Measurements from ENCODE around the gene LRCH4. TPM values are rescaled to one million over a fixed set of nuclear protein-coding genes. Genes with fewer than 3 reads are reported as not detected.

LRCH4 gene
- total and polyA plus RNA-seq, 2 of the 13 experiments (the other 11 are each of a cell fraction or from before 2014, with no cell fraction given): 7.0 to 9.3 TPM

DNA sequence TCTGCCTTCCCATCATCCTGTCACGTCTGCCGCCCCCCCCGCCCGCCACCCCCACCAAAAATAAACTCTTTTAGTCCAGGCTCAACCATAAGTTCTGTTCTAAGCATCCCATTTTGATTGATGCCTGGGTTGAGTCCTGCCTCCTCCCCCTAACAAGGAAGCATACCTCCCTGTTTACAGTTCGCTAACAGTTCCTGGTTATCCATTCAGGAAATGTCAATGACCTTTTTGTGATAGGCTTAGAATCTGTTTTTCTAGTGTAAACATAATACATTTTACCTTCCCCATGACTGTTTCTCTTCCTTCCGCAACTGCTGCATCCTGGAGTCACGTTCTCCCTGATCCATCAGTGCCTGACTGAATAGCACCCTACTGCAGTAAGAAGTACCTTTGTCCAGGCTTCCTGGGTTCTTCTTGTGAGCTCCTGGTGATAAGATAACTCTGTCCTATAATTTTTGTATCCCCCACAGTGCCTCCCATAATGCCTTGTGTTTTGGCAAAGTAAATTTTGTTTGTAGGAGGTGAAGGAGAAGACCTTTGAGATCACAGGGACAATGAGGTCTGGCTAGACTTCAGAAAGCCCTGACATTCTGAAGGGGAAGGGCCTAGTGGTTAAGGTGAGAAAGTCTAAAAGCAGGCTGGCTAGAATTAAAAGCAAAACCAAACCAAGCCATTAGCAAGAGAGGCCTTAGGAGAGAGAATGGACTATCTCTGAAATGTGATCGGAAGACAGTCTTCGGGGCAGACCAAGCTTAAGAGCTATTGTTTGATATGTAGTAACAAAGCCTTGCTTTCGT lies 39.6 kb downstream of the LRCH4 start (continued):
- TF ChIP-seq, protein P1, sequence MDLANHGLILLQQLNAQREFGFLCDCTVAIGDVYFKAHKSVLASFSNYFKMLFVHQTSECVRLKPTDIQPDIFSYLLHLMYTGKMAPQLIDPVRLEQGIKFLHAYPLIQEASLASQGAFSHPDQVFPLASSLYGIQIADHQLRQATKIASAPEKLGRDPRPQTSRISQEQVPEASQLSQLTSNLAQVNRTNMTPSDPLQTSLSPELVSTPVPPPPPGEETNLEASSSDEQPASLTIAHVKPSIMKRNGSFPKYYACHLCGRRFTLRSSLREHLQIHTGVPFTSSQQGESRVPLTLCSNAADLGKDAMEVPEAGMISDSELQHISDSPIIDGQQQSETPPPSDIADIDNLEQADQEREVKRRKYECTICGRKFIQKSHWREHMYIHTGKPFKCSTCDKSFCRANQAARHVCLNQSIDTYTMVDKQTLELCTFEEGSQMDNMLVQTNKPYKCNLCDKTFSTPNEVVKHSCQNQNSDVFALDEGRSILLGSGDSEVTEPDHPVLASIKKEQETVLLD (CRISPR knock-in tag; IDR thresholded peaks at IDR 0.05; ENCODE audit: low read depth): no peak
- TF ChIP-seq PRPF4 (IDR thresholded peaks at IDR 0.05; ENCODE audit: low read depth, low read length, poor library complexity, severe bottlenecking) (no peak), NR2C2 (CRISPR knock-in tag; IDR thresholded peaks at IDR 0.05; ENCODE audit: borderline replicate concordance) (no peak), ZNF674 (CRISPR knock-in tag; IDR thresholded peaks at IDR 0.05; ENCODE audit: low read depth) (no peak), CREM (IDR thresholded peaks at IDR 0.05) (peak; percentile 78), CREM (CRISPR knock-in tag; IDR thresholded peaks at IDR 0.05) (no peak), ZBTB43 (CRISPR knock-in tag; conservative IDR thresholded peaks at IDR 0.05) (peak; percentile 29; the same call in 1 of the 2 replicates), ZNF766 (CRISPR knock-in tag; IDR thresholded peaks at IDR 0.05; ENCODE audit: borderline replicate concordance) (no peak), MYC (CRISPR knock-in tag; IDR thresholded peaks at IDR 0.05; ENCODE audit: borderline replicate concordance) (no peak), CBFB (CRISPR knock-in tag; IDR thresholded peaks at IDR 0.05) (no peak), ZNF572 (CRISPR knock-in tag; IDR thresholded peaks at IDR 0.05) (no peak), ZNF709 (CRISPR knock-in tag; IDR thresholded peaks at IDR 0.05) (no peak)
- TF ChIP-seq, protein P2, sequence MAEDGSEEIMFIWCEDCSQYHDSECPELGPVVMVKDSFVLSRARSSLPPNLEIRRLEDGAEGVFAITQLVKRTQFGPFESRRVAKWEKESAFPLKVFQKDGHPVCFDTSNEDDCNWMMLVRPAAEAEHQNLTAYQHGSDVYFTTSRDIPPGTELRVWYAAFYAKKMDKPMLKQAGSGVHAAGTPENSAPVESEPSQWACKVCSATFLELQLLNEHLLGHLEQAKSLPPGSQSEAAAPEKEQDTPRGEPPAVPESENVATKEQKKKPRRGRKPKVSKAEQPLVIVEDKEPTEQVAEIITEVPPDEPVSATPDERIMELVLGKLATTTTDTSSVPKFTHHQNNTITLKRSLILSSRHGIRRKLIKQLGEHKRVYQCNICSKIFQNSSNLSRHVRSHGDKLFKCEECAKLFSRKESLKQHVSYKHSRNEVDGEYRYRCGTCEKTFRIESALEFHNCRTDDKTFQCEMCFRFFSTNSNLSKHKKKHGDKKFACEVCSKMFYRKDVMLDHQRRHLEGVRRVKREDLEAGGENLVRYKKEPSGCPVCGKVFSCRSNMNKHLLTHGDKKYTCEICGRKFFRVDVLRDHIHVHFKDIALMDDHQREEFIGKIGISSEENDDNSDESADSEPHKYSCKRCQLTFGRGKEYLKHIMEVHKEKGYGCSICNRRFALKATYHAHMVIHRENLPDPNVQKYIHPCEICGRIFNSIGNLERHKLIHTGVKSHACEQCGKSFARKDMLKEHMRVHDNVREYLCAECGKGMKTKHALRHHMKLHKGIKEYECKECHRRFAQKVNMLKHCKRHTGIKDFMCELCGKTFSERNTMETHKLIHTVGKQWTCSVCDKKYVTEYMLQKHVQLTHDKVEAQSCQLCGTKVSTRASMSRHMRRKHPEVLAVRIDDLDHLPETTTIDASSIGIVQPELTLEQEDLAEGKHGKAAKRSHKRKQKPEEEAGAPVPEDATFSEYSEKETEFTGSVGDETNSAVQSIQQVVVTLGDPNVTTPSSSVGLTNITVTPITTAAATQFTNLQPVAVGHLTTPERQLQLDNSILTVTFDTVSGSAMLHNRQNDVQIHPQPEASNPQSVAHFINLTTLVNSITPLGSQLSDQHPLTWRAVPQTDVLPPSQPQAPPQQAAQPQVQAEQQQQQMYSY (CRISPR knock-in tag; IDR thresholded peaks at IDR 0.05): no peak
- TF ChIP-seq, protein P3, sequence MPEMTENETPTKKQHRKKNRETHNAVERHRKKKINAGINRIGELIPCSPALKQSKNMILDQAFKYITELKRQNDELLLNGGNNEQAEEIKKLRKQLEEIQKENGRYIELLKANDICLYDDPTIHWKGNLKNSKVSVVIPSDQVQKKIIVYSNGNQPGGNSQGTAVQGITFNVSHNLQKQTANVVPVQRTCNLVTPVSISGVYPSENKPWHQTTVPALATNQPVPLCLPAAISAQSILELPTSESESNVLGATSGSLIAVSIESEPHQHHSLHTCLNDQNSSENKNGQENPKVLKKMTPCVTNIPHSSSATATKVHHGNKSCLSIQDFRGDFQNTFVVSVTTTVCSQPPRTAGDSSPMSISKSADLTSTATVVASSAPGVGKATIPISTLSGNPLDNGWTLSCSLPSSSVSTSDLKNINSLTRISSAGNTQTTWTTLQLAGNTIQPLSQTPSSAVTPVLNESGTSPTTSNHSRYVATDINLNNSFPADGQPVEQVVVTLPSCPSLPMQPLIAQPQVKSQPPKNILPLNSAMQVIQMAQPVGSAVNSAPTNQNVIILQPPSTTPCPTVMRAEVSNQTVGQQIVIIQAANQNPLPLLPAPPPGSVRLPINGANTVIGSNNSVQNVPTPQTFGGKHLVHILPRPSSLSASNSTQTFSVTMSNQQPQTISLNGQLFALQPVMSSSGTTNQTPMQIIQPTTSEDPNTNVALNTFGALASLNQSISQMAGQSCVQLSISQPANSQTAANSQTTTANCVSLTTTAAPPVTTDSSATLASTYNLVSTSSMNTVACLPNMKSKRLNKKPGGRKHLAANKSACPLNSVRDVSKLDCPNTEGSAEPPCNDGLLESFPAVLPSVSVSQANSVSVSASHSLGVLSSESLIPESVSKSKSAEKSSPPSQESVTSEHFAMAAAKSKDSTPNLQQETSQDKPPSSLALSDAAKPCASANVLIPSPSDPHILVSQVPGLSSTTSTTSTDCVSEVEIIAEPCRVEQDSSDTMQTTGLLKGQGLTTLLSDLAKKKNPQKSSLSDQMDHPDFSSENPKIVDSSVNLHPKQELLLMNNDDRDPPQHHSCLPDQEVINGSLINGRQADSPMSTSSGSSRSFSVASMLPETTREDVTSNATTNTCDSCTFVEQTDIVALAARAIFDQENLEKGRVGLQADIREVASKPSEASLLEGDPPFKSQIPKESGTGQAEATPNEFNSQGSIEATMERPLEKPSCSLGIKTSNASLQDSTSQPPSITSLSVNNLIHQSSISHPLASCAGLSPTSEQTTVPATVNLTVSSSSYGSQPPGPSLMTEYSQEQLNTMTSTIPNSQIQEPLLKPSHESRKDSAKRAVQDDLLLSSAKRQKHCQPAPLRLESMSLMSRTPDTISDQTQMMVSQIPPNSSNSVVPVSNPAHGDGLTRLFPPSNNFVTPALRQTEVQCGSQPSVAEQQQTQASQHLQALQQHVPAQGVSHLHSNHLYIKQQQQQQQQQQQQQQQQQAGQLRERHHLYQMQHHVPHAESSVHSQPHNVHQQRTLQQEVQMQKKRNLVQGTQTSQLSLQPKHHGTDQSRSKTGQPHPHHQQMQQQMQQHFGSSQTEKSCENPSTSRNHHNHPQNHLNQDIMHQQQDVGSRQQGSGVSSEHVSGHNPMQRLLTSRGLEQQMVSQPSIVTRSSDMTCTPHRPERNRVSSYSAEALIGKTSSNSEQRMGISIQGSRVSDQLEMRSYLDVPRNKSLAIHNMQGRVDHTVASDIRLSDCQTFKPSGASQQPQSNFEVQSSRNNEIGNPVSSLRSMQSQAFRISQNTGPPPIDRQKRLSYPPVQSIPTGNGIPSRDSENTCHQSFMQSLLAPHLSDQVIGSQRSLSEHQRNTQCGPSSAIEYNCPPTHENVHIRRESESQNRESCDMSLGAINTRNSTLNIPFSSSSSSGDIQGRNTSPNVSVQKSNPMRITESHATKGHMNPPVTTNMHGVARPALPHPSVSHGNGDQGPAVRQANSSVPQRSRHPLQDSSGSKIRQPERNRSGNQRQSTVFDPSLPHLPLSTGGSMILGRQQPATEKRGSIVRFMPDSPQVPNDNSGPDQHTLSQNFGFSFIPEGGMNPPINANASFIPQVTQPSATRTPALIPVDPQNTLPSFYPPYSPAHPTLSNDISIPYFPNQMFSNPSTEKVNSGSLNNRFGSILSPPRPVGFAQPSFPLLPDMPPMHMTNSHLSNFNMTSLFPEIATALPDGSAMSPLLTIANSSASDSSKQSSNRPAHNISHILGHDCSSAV (CRISPR knock-in tag; IDR thresholded peaks at IDR 0.05; ENCODE audit: borderline replicate concordance): 0 out of 2 replicates have a peak, but pooled peaks have one; percentile 58

Data from HepG2 (cell line).